ENCODE measurements around the gene MBOAT2. TPM values are rescaled to one million over a fixed set of nuclear protein-coding genes. Genes with fewer than 3 reads are reported as not detected.

MBOAT2 gene
- total and polyA plus RNA-seq, 11 donors: 4.5 to 34.9 (median 16.1) TPM

- intact Hi-C loops (cut with DNase I): loop anchor here in 1 of 10 donors (10.0 kb wide), 1 partner anchor 449 kb away; no protein-coding TSS in a partner anchor
- no peak overlapping the region for H3K4me3 ChIP-seq
- 71 to 78% (median 75%) methylated on average over 7 of the region's 7 CpGs for WGBS, 4 donors
- H3K4me1 ChIP-seq: peaks cover 0 to 8% (median 0%) of the 10 kb centered on the region in 12 donors
- TF ChIP-seq CTCF (IDR thresholded peaks at IDR 0.05): no peak
- TF ChIP-seq POLR2A (IDR thresholded peaks at IDR 0.05): no peak
- H3K27ac ChIP-seq: peak overlapping the region in 6 of 12 donors; percentile 1 to 67 (median 30)
- peak; percentile 91 to 92 (median 92) for ATAC-seq
- peak in 1 of 5 donors; percentile 14 for DNase-seq
- H3K27me3 ChIP-seq: no peaks in the 10 kb centered on the region
- H3K9me3 ChIP-seq: no peaks in the 10 kb centered on the region
- H3K36me3 ChIP-seq: peaks cover 0 to 13% (median 0%) of the 10 kb centered on the region in 9 donors
Observed at GRCh38 chr2:8885449-8886201, 117.9 kb downstream of the MBOAT2 start.

DNA sequence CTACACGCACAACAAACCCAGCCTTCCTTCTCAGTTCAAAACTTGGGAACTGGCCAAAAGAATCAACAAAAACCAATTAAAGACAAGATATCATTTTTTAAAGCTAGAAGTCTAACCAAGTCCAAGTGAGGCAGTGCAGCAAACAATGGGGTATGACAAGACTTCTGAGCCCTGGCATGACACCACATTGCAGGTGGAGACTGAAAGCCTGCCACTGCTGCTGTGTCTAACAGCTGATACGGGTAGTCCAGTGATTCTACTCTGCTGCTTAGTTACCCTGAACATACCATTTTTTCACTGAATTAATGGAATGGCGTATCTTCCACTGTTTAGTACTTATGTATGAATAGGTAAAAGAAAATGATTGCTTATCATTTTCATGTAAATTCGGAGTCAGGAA, 118.7 kb downstream of the MBOAT2 start:
- Histone ChIP-seq H3K9me3 (no peaks in the 10 kb centered on the region), H3K4me3 (no peak overlapping the region), H3K27ac (peak overlapping the region in 3 of 12 donors; percentile 19 to 67 (median 44)), H3K36me3 (peaks cover 0 to 16% (median 0%) of the 10 kb centered on the region in 9 donors), H3K27me3 (no peaks in the 10 kb centered on the region), H3K4me1 (peaks cover 0 to 8% (median 0%) of the 10 kb centered on the region in 12 donors)
- no peak for DNase-seq
- intact Hi-C loops (cut with DNase I): loop anchor here in 1 of 10 donors (10.0 kb wide), 1 partner anchor 450 kb away; no protein-coding TSS in a partner anchor
- WGBS, 4 donors: 90 to 97% (median 92%) methylated on average over 4 of the region's 4 CpGs
- TF ChIP-seq POLR2A (IDR thresholded peaks at IDR 0.05) (no peak), CTCF (IDR thresholded peaks at IDR 0.05) (no peak)
- peak in 2 of 4 donors; percentile 40 to 56 for ATAC-seq

DNA sequence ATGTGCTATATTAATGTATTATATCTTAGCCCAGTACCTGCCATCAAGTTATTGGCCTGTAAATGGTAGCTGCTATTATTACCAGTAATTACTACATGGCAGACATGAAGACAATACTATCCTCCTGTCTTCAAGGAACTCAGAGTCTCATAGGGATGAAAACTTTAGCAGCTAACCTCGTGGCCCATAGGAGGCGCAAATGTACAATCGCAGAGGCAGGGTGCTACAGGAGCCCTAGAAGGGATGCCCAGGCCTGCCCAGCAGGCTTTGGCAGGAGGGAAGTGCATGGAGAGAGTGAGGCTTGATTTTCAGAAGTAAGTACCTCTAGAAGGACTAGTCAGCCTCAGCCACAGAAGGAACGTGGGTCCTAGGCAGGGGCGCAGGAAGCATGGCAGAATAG, 121.4 kb downstream of the MBOAT2 start:
- H3K27ac ChIP-seq: no peak overlapping the region
- H3K27me3 ChIP-seq: no peaks in the 10 kb centered on the region
- DNase-seq (no peak), ATAC-seq (no peak)
- TF ChIP-seq POLR2A (IDR thresholded peaks at IDR 0.05): no peak
- no peak for TF ChIP-seq CTCF (IDR thresholded peaks at IDR 0.05)
- peaks cover 0 to 23% (median 0%) of the 10 kb centered on the region in 9 donors for H3K36me3 ChIP-seq
- intact Hi-C loops (cut with DNase I): loop anchor here in 1 of 10 donors (10.0 kb wide), 1 partner anchor 453 kb away; no protein-coding TSS in a partner anchor
- peaks cover 0 to 8% (median 0%) of the 10 kb centered on the region in 12 donors for H3K4me1 ChIP-seq
- H3K4me3 ChIP-seq: no peak overlapping the region
- 76 to 83% (median 78%) methylated on average over 5 of the region's 5 CpGs for WGBS, 4 donors
- H3K9me3 ChIP-seq: no peaks in the 10 kb centered on the region

- ATAC-seq (no peak), DNase-seq (no peak)
- no peaks in the 10 kb centered on the region for H3K27me3 ChIP-seq
- H3K27ac ChIP-seq: no peak overlapping the region
- peaks cover 0 to 42% (median 0%) of the 10 kb centered on the region in 9 donors for H3K36me3 ChIP-seq
- no peaks in the 10 kb centered on the region for H3K9me3 ChIP-seq
- intact Hi-C loops (cut with DNase I): loop anchor here in 2 of 10 donors (5.0 to 10.0 kb wide), 2 partner anchors 227 to 259 kb away; no protein-coding TSS in a partner anchor
- 91 to 98% (median 96%) methylated on average over 4 of the region's 4 CpGs for WGBS, 4 donors
- TF ChIP-seq CTCF (IDR thresholded peaks at IDR 0.05) (no peak), POLR2A (IDR thresholded peaks at IDR 0.05) (no peak)
- H3K4me1 ChIP-seq: no peaks in the 10 kb centered on the region
- H3K4me3 ChIP-seq: no peak overlapping the region
Observed at GRCh38 chr2:8877894-8878293, 125.6 kb downstream of the MBOAT2 start.
